Cardiac septum (tissue), 1 donor: ENCODE results near the gene LUZP2. TPM values are rescaled to one million over a fixed set of nuclear protein-coding genes. Genes with fewer than 3 reads are reported as not detected.

Experiments
- DNase-seq: peaks from one replicate; pipeline ENCODE4 v3.0.0-alpha.2; 2020; ENCODE audit warnings: low spot score
- intact Hi-C: fragments of 100-400 bp; cut with DNase I; formaldehyde crosslinking; loops from one replicate; pipeline ENCODE4 v1.14.0; 2022
- total RNA-seq: library from RNA; stranded (reverse); fragmentation: NEBNext Ultra II Directional; extraction: Animal tissue kit (Norgen Biotek cat#: 25700); gene quantifications from one replicate; pipeline ENCODE4 v1.2.1, GENCODE V29; 2021
- donor health status: DM: no; HTN: no; CAD: no.

LUZP2 gene
- total RNA-seq, 1 donor from 2014 or later: 0.67 TPM

DNA sequence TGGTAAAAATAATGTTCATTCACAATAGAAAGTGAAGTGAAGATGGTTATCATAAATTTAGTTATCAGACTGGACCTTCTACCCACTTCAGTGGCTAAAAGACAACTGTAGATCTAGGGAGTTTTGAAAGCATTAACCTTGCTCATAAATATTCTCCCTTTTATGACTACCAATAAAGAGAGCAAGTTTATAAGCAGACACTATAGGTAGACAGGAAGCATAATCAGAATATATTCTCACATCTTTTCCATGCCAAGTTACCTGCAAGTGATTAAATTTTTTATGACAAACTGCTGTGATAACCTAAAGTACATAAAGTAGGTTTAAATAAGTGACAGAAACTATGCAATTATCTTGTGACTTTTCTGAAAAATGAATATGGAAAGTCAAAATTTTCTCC, 62.5 kb downstream of the LUZP2 start:
- no peak for DNase-seq
- intact Hi-C loops: no loop called here

- no peak for DNase-seq
- intact Hi-C loops: no loop called here
These were observed 63.5 kb downstream of the LUZP2 start for GRCh38 chr11:24560324-24560723.

GRCh38 chr11:24567380-24567779, 70.5 kb downstream of the LUZP2 start:
- no peak for DNase-seq
- intact Hi-C loops: no loop called here

GRCh38 chr11:24572376-24572775, 75.5 kb downstream of the LUZP2 start:
- intact Hi-C loops: no loop called here
- no peak for DNase-seq

- DNase-seq: no peak
- intact Hi-C loops: no loop called here
These were observed 77.6 kb downstream of the LUZP2 start for GRCh38 chr11:24574461-24574860.

- intact Hi-C loops: no loop called here
These were observed 78.5 kb downstream of the LUZP2 start for GRCh38 chr11:24575392-24575791.

GRCh38 chr11:24585192-24585591, 88.3 kb downstream of the LUZP2 start:
- DNase-seq: no peak
- intact Hi-C loops: no loop called here

More at GRCh38 chr11:24575392-24575791, 78.5 kb downstream of the LUZP2 start:
- no peak for DNase-seq

- no peak for DNase-seq
- intact Hi-C loops: no loop called here
These were observed 90.8 kb downstream of the LUZP2 start for GRCh38 chr11:24587635-24588034.

DNA sequence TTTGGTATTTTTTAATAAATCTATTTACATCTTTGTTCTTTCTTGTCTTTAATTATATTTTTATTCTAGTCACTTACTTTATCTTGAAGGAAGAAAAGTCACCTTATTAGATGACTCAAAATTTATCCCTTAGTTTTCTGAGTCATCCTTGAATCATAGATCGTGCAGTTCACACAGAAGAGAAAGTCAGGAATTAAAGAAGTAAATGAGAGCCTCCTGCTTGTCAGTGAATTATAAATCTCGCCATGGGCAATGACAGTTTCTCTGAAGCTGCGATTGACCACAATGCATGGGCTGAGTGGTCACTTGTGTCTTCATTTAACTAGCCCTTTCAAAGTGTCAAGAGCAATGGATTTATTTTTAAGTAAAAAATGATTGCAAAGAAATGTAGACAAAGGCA, 91.2 kb downstream of the LUZP2 start:
- no peak for DNase-seq
- intact Hi-C loops: no loop called here

GRCh38 chr11:24589064-24589463, 92.2 kb downstream of the LUZP2 start:
- DNase-seq: no peak
- intact Hi-C loops: no loop called here

DNA sequence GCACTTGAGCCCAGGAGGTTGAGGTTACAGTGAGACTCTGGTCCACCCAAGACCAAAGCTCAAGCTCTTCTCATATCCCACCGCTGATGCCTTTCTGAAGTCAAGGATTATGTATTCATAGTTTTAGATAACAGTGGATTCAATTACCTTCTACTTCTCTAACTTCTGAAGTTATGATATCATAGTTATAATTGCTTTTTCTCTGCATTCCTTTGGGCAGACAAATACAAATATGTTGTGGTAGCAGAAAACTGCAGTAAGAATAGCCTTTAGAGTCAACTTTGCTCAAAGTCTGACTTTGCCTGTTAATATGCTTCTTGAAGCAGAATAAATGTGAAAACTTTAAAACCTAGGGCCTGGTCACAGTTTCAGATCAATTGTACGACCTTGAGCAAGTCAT, 94.4 kb downstream of the LUZP2 start:
- no peak for DNase-seq
- intact Hi-C loops: no loop called here

- no peak for DNase-seq
- intact Hi-C loops: no loop called here
These were observed 95.5 kb downstream of the LUZP2 start for GRCh38 chr11:24592360-24592759.

GRCh38 chr11:24593332-24593731, 96.5 kb downstream of the LUZP2 start:
- DNase-seq: no peak
- intact Hi-C loops: no loop called here

DNA sequence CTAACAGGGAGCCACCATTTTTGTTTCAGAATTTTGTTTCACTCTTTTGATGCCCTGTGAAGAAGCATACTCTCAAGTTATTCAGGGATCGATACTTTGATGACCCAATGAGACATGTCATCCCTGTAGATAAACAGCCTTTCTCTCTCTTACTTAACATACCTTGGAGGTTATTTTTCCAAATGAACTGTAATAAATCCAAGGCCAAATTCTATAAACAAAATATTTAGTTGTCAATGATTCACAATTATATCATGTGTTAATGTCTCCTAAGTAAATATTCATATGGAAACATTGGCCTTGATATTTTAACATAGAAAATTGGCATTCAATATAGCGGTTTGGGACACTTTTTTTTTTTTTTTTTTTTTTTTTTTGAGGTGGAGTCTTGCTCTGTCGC, 97.5 kb downstream of the LUZP2 start:
- DNase-seq: no peak
- intact Hi-C loops: no loop called here

GRCh38 chr11:24598641-24599040, 101.8 kb downstream of the LUZP2 start:
- intact Hi-C loops: no loop called here
- DNase-seq: no peak

DNA sequence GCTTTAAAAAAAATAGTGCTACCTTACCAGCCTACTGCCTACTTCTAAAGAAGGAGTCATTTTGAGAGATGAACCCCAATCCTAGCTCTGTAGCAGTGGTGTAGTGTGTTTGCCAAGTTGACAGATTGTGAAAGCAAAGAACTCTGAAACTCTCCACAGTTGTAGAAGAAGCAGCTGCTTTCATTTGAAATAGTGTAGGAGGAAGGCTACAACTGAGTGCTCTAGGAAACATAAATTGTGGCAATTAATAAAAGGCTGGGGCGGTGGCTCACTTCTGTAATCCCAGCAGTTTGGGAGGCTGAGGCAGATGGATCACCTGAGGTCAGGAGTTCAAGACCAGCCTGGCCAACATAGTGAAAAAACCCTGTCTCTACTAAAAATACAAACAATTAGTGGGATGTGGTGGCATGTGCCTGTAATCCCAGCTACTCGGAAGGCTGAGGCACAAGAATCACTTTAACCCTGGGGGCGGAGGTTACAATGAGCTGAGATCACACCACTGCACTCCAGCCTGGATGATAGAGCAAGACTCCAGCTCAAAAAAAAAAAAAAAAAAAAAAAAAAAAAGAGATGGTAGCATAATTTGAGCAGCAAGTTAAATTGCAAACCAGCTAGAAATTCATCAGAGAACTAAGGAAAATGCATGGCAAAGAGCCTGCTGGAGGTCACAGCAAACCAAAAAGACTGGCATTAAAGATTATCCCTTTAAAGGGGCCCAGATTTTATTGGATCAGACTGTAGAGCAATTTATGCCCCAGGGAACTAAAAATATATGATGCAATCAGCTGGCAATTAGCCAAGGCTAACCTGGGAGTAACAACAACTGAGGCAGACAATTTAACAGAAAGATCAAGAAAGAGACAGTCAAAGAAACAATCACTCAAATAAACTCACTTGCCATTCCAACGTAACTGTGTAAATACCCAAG, 112.6 kb downstream of the LUZP2 start:
- DNase-seq: no peak
- intact Hi-C loops: no loop called here

DNA sequence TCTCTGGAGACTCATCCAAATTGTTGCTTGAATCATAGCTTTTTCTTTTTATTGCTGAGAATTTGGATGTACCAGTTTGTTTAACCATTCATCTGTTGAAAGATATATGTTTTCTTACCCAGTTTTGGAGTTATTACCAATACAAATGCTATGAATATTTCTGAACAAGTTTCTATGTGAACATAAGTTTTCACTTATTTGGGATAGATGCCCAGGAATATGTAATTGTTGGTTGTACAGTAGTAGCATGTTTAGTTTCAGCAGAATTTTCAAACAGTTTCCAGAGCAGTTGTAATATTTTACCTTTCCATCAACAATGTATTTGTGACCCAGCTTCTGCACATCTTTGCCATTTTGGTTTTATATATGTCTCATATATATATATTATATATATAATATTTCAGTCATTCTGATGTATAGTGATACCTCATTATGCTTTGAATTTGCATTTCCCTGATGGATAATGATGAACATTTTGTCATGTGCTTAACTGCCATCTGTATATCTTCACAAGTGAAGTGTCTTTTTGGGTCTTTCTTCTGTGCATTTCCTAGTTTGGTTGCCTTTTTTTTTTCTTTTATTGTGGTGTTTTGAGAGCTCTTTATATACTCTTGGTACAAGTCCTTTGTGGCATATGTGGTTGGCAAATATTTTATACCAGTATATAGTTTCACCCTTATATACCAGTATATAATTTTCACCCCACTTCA, 118.8 kb downstream of the LUZP2 start:
- no peak for DNase-seq
- intact Hi-C loops: no loop called here

GRCh38 chr11:24617856-24618255, 121.0 kb downstream of the LUZP2 start:
- intact Hi-C loops: no loop called here
- no peak for DNase-seq

DNA sequence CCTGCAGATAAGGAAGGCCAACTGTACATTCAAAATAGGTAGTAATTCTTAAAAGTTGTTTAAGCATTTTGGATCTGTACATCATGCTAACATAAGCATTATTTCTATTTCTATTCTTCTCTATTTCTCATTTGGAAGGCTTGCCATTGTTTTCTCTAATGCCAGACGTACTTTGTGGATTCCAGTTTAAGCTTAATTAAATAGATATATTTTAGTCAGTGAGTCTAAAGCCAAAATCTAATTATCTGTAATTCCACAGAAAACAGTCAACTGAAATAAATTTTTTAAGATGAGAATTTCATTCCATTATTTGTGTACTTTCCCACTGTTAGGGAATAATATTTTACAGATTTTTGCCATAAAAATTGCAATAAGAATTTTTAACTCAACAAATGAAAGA, 123.0 kb downstream of the LUZP2 start:
- no peak for DNase-seq
- intact Hi-C loops: no loop called here

DNA sequence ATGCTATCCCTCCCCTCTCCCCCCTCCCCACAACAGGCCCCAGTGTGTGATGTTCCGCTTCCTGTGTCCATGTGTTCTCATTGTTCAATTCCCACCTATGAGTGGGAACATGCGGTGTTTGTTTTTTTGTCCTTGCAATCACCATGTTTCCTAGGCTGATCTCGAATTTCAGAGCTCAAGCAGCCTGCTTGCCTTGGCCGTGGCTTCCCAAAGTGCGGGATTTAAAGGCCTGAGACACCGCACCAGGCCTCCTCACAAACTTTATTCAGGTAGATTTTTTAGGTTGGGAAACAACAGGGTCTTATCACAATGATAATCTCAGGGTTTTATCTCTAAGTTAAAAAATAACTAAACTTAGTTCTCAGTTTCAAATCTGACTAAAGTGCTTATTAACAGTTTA, 125.4 kb downstream of the LUZP2 start:
- DNase-seq: no peak
- intact Hi-C loops: no loop called here

- DNase-seq: no peak
- intact Hi-C loops: no loop called here
These were observed 126.3 kb downstream of the LUZP2 start for GRCh38 chr11:24623121-24623520.
